NCI-H146 treated with DMSO at 0.1 percent for 48 hours (cell line): ENCODE data around the gene EHD4.

Source experiments
- DNase-seq: peaks from one replicate; lab custom pipeline; 2025; ENCODE audit not compliant: unreplicated experiment; lab: John Stamatoyannopoulos, UW

Gene EHD4

DNA sequence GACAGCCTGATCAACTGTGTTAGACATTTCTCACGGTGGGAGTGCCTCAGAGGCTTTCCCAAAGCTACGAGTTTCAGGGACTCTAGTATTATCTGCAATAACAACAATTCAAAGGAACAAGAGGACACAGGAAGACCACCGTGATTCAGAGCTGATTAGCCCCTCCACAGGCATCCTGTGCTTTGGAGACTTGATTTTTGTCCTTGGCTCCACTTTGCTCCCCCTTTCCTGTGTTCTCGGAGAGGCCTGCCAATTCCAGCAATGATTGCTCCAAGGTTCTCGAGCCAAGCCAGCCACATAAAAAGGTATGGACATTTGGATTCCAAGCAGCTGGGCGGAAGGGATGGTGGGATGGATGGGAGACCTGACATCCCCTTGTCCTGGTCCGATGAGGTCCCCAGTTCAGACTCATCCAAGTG lies 14.3 kb downstream of the EHD4 start:
- DNase-seq = no peak

DNA sequence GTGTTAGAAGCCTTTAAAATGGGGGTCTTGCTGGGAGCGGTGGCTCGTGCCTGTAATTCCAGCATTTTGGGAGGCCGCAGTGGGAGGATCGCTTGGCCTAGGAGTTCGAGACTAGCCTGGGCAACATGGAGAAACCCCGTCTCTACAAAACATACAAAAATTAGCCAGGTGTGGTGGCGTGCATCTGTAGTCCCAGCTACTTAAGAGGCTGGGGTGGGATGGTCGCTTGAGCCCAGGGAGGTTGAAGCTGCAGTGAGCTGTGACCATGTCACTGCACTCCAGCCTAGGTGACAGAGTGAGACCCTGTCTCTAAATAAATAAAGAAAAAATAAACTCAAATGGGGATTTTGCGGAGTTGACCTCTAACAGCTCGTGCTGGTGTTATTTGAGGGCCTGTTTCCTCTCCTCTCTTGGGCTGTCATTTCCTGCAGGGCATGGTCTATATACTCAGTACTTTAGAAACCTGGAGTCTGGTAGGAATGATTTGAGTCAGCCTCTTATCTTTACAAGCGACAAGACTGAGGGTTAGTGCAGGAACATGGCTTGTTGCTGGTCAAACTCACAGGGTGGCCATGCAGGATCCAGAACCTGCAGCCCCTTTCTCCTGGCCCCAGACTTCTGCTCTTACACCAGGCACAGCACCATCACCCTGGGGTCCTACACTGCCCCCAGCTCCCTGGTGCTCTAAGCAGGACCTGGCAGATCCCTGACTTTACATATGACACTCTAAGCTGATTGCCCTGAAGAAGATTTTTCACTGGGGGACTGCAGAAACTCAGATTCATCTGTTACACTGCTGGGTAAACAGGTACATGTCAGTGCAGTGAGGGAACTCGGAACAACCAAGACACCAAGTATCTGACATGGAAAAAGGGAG lies 15.1 kb downstream of the EHD4 start:
- DNase-seq = no peak

DNA sequence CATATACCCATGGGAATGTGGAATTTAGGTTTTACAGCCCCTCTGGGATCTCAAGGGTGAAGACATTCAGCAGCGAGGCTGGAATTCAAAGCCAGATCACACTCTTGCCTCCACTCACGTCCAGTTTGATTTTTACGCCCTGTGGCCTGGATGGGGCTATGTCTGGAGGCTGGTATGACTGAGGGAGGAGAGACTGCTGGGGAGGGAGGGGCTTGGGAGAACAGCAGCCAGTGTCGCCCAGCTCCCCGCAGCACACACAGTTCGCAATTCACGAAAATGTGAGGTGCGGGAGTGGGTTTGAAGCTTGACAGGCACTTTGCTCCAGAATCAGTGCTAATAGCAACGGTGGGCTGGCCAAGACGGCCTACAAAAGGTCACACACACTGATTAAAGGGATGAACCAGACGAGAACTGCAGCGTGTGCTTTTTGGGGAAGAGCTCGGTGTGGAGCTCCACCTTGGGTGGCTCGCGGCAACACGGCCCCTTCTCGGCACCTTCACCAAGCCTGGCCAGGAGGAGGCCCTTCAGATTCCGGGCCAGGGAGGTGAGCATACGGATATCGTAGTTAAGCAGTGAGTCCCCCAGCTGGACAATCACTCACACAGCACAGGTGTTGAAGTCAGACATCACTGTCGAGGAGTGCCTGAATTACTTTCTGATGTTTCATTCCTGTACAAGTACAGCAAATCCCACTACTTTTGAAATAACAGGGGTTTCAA lies 16.4 kb downstream of the EHD4 start:
- no peak for DNase-seq

DNA sequence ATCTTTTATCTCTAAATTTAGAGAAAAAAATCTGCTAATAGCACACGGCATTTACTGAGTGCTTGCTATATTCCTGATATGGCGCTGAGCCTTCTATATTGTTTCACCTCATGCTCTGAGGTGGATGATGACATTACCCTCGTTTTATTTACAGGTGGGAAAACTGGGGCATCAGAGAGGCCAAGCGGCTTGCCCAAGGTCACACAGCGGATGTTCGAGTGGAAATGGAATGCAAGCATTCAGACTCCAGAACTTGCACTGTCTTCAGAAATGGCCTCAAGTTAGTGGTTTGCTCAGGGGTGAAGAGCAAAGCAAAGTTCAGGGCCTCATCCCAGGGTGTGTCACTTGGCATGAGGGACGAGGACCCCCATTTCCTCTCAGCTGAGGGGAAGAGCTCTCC lies 17.3 kb downstream of the EHD4 start:
- DNase-seq = no peak

DNA sequence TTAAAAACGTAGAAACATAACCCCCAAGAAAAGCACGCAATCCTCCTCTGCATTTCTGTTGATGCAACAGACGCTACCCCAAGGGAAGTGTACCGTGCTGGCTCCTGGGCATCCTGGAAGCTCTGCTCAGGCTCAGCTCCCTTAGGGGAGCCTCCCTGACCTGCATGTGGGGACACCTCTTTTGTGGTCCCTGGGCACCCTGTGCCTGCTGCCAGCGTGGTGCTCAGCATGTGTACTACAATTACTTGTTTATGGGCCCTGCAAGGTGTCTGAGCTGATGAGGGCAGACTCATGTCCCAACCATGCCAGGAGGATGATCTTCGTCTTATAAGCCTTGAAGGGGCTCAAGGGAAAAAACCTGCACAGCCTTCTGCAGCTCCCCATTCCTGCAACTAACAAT lies 18.3 kb downstream of the EHD4 start:
- no peak for DNase-seq

DNA sequence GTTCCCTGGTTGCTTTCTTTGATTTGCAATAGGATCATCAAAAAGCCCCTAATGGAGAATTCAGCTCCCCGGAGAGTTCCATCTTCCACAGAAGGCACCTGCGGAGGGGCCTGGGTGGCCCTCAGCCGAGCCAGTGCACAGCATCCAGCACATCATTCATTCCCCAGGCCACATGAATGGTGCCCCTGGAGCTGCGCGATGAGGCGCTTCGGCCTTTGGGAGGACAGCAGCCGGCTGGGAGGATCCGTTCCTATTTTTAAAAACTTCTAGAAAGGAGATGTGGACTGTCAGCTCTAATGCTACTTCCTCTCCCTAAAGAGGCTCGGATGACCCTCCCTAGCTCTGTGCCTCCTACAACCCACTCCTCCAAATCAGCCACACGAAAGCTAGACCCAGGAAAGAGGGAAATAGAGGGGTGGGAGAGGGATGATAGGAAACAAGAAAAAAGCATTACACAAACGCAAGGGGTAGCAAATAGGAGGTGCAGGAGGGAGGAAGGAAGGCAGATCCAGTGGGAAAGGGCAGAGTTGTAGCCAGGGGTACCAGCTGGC lies 20.3 kb downstream of the EHD4 start:
- DNase-seq = no peak

DNA sequence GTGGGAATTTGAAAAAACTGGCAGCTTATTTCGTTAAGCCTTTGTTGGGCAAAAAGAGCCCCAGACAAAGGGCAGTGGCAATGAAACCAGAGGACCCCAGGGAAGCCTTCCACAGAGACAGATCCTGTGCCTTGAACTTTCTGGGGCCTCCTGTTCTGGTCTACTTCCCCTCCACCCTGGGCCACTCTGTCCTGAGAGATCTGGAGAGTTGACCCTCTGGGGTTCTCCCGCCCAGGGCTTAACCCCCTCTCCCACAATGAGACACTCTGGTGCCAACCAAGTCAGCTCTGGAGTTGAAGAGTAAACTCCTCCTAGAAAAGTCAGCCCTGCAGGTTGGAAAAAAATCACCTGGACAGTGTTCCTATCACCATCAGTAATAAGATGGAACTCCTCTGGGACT lies 20.8 kb downstream of the EHD4 start:
- DNase-seq = no peak

DNA sequence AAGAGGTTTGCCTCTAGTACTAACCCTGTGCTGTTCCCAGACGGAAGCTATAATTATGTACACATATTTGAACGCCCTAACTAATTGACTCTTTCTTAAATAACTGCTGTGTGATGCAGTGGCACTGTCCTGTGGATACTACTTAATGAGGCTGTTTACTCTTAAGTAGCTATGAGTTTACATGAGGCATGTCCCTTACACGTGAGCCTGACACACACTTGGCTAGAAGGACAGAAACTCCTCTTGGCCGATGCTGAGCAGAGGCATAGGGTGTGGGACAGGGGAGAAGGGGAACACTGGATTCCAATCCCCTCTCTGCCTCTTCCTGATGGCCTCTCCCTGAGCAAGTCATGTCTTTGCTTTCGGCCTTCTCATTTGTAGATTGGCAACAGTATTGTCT lies 21.9 kb downstream of the EHD4 start:
- DNase-seq = no peak

DNA sequence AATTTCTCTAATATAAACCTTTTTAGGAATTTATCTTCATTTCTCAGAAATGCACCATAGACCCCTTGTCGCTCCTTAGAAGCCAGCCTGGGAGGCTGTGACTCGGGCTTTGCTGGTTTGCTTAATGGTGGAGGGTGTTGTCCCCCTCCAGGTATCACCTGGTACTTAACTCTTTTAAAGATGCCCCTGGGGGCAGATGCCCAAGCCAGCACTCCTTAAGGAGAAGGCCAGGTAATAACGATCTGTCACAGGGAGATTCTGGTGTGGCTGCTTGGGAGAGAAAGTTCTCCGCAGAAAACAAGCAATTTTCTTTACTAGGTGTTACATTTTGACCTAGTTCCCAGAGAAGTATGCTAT lies 22.3 kb downstream of the EHD4 start:
- DNase-seq = no peak

DNA sequence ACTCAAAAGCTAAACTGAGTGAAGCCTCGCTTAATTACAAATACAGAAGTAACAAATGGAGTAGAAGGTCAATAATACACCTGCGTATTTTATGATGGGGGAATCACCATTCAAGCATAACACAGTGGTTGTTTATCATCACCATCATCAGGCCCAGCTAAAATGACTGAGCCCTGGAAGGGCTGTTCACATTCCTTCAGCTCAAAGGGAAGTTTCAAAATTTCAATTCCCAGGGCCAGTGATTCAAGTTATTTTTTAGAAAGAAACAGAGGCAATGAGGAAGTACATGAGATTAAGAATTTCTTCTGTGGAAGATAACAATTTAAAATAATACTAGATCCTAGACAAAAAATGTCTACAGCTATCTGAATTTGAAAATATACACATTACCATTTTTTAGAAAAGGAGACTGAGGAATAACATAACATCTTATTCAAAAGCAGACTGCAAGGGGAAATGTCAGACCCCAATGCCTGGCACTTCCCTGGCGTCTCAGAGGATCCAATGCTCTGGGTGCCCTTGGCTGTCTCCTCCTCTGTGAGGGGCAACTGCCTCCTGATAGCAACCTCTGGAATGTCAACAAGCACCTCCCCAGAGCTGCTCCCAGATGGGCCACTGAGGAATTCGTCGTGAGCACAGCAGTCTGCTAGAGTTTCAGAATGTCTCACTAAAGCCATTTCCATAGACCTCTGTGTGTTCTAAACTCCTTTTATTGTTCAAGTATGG lies 22.8 kb downstream of the EHD4 start:
- DNase-seq = no peak

DNA sequence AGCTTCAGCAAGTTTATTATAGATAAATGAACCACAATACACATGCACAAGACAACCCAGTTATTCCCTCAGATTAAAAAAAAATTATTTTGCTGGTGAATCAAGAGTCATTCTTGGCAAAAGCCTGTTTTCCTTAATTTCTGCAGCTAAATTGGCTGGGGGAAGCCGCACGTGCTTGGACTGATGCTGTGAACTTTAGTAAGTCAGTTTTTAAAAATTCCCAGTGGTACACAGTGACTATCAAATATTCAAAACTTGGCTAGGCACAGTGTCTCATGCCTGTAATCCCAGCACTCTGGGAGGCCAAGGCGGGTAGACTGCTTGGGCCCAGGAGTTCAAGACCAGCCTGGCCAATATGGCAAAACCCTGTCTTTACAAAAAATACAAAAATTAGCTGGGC lies 23.9 kb downstream of the EHD4 start:
- DNase-seq = no peak

DNA sequence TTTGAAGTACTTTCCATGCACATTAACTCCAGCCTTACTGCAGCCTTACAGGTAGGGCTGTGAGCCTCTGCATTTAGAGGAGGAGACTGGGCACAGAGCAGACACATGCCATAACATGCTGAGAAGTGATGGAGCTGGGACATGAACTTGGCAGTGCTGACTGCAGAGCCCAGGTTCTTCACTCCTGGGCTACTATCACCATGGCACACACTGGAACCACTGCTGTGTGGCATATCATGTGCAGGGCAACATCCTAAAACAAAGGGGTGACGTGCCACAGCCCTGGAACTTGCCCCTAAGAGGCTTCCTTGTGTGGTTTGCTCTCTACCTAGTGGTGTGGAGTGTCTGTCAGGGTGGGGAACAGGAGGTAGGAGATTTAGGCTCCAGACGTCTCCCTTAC lies 25.4 kb downstream of the EHD4 start:
- no peak for DNase-seq

DNA sequence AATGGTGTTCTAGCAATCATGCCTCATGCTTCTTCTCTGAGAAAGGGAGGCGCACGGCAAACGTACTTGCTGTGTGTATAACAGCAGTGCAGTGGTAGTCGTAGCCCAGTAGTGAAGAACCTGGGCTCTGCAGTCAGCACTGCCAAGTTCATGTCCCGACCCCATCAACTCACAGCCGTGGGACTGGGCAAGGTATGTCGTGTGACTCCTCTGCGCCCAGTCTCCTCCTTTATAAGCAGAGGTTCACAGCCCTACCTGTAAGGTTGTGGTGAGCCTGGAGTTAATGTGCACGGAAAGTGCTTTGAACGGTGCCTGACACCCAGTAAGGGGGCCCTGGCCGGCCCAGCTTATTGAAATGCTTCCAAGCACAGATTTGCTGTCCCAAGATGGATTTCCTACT lies 26.6 kb downstream of the EHD4 start:
- no peak for DNase-seq

DNA sequence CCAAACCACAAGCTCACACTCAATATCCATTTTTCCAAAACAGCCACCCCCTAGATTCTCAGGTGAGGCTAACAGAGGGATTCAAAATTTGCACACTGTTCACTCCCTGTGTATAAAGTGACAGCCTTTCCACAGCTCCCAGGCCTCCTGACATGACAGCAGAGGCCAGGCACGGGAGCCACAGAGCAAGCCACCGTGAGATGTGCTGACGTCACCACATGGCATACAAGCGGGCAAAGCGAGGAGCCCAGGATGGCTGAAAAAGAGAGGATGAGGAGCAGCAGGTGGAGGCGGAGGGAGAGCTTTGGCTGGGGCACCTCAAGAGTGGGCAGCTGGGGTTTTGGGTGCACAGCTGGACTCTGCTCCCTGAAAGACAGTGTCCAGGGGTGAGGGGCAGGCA lies 27.1 kb downstream of the EHD4 start:
- no peak for DNase-seq

DNA sequence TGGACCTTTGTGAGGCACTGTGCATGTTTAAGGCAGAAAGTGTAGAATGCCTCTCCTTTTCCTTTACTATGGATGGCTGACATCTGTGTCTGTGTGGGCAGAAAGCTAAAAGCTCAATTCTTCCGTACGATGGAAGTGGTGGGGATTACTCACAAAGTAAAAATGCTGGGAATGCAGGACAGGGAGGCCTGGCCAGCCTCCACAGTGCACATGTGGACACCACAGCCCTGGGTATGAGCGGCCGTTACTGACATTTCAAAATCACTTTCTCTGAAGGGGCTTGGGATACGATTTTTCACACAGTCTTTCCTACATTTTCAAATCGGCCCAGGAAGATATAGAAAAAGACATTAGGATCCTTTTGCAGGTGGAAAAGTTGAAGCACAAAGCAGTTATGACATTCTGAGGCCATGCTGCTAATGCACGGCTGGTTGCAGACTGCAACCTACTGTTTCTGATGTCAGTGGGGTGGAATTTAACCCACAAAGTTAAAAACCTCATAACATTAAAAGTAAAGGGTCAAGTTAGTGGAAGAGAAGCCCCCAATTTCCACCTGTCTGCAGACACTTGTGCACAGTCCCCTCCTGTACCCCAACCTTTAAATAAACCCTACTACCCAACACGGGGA lies 27.9 kb downstream of the EHD4 start:
- DNase-seq = no peak

DNA sequence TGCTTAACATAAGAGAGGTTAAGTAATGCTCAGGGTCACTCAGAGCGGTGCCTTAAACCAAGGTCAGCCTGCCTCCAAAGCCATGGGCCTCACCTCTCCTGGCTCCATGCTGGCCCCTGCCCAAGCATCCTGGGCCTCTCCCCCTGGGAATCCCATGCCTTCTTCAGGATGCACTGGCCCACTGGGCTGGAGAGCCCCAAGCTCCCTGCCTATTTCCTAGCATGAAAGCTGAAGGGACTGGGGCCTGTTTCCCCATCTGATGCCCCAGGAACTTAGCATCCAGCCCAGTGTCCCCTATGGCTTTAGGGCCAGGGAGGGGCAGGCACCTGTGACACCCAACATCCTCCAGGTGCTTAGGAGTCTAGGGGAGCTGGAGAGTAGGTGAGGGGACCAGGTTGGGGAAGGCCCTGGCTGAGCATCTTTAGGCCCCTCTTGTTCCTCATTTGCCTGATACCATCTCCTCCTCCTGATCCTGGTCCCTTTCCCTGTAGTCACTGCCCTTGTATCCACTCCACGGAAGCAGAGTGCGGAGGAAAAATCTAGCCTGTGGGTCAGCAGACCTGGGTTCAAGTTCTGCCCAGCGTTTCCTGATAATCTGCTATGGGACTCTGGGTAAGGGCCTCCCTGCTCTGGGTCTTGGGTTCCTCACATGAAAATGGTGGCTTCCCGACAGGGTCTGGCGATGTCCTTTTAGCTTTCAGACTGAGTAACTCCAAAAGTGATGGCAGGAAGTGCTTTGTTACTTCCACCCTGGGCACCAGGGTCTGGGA lies 28.6 kb downstream of the EHD4 start:
- DNase-seq = no peak

DNA sequence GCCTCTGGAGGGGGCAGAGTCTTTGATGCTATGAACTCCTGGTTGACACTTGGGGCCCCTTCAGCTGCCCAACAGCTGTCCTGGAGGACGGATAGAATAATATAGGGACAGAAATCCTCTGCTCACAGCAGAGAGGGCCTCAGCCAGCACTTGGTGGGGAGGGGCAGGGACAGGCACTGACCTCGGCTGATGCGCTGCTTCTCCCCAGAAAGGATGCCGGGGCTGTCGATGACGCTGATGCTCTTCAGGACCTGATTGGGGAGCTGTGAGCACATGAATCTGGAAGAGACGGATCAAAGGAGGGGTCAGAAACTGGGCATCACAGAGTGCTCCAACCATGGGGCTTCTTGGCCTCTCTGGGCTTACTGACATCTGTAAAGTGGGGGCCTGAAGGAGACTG lies 29.5 kb downstream of the EHD4 start:
- DNase-seq = no peak

DNA sequence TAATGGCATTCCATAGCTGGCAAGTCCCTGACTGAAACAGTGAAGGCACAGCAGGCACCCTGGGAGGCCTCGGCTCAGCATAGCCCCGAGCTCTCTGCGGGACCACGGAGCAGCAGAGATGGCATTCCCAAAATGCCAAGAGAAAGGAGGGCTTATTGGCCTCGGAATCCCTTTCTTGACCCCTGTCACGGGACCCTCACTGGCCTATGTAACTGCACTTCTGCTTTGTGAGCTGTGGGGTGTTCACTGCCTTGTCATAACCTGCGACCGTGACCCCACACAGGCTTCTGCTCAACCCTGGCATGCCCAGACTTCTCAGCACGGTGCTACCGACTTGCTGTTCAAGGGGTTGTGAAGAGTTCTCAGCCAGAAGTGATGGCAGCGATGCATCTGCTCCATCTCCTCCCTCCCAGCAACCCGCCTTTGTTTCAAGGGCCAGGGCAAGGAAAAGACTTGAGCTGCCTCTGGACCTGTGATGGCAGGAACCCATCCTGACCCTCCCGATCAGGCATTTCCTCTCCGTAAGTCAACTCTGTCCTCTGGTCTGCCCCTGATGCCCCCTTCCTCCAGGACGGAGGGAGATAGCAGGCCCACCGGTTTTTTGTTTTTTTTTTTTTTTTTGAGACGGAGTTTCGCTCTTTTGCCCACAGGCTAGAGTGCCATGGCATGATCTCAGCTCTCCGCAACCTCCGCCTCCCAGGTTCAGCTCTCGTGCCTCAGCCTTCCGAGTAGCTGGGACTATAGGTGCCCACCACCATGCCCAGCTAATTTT lies 30.5 kb downstream of the EHD4 start:
- DNase-seq = no peak

DNA sequence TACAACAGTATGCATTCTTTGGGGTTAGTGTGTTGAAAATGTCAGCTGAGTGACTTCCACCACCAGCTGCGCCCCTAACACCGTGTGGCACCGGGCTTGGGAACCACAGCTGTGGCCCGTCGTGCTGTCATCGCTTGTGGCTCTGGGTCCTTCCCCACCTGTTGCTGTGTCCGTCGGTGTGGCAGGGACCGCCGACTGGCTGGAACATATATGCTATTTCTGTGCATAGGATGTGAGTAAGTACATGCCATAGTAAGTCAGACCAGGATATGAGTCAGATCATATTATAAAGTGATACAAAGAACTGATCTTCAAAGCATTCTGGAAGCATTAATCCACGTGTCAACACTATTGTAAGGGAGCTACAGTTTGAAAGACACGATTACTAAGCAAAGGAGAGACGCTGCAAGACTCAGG lies 31.9 kb downstream of the EHD4 start:
- DNase-seq = no peak

DNA sequence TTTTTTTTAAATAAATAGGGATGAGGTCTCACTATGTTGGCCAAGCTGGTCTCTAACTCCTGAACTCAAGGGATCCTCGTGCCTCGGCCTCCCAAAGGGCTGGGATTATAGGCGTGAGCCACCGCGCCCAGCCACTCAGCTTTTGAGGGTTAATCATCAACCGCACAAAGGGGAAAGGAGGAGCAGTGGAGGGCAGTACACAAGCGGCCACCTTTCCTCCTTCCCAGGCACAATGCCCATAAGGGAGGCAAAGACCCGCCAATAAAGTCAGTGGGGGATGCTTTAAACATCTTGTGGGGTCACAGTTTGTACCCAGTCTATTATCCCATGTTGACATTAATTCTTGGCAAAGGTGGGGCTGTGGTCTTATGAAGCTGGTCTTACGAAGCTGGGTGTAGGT lies 32.4 kb downstream of the EHD4 start:
- DNase-seq = no peak
